GM21528 (cell line): ENCODE data around the gene RPH3AL.

ENCODE experiments used
- ATAC-seq: cut with Tn5 transposase; IDR thresholded peaks from one replicate; pipeline ENCODE4 v1.9.1; 2021; ENCODE audit warnings: mild to moderate bottlenecking, moderate library complexity; ENCODE audit not compliant: unreplicated experiment, low FRiP score

RPH3AL gene

GRCh38 chr17:354651-355556, 2.3 kb upstream of the RPH3AL start:
- no peak for ATAC-seq

- ATAC-seq, result no peak
Observed at GRCh38 chr17:353838-354234, 1.2 kb upstream of the RPH3AL start.

- no peak for ATAC-seq
Observed at GRCh38 chr17:353213-353837, 718 bp upstream of the RPH3AL start.

GRCh38 chr17:351875-352420, 659 bp downstream of the RPH3AL start:
- no peak for ATAC-seq

- no peak for ATAC-seq
Observed at GRCh38 chr17:351449-351738, 1.2 kb downstream of the RPH3AL start.

GRCh38 chr17:350706-351448, 1.7 kb downstream of the RPH3AL start:
- no peak for ATAC-seq

GRCh38 chr17:349666-350065, 2.9 kb downstream of the RPH3AL start:
- ATAC-seq, result no peak

GRCh38 chr17:348692-349425, 3.7 kb downstream of the RPH3AL start:
- no peak for ATAC-seq

- ATAC-seq, result no peak
Observed at GRCh38 chr17:348012-348411, 4.6 kb downstream of the RPH3AL start.

- ATAC-seq, result no peak
Observed at GRCh38 chr17:347309-347899, 5.2 kb downstream of the RPH3AL start.

- no peak for ATAC-seq
Observed at GRCh38 chr17:345992-346785, 6.4 kb downstream of the RPH3AL start.

GRCh38 chr17:345261-345660, 7.3 kb downstream of the RPH3AL start:
- ATAC-seq, result no peak

GRCh38 chr17:343875-344752, 8.5 kb downstream of the RPH3AL start:
- no peak for ATAC-seq

- ATAC-seq, result no peak
Observed at GRCh38 chr17:343211-343610, 9.4 kb downstream of the RPH3AL start.

- ATAC-seq, result no peak
Observed at GRCh38 chr17:340074-340473, 12.5 kb downstream of the RPH3AL start.

- no peak for ATAC-seq
Observed at GRCh38 chr17:339193-340061, 13.2 kb downstream of the RPH3AL start.

GRCh38 chr17:338442-339192, 14.0 kb downstream of the RPH3AL start:
- no peak for ATAC-seq
